HG03469 (cell line): Measurements from ENCODE around the gene TBC1D8.
"Not testable (repeated sequence)": the region's sequence is repeated elsewhere in the genome, so short reads cannot be mapped to it uniquely, and the experiment has no call there.

ENCODE experiments used
- ATAC-seq: cut with Tn5 transposase; IDR thresholded peaks from one replicate; pipeline ENCODE4 v1.9.1; 2021; ENCODE audit warnings: mild to moderate bottlenecking, moderate library complexity, moderate number of reproducible peaks; ENCODE audit not compliant: unreplicated experiment

TBC1D8 gene

DNA sequence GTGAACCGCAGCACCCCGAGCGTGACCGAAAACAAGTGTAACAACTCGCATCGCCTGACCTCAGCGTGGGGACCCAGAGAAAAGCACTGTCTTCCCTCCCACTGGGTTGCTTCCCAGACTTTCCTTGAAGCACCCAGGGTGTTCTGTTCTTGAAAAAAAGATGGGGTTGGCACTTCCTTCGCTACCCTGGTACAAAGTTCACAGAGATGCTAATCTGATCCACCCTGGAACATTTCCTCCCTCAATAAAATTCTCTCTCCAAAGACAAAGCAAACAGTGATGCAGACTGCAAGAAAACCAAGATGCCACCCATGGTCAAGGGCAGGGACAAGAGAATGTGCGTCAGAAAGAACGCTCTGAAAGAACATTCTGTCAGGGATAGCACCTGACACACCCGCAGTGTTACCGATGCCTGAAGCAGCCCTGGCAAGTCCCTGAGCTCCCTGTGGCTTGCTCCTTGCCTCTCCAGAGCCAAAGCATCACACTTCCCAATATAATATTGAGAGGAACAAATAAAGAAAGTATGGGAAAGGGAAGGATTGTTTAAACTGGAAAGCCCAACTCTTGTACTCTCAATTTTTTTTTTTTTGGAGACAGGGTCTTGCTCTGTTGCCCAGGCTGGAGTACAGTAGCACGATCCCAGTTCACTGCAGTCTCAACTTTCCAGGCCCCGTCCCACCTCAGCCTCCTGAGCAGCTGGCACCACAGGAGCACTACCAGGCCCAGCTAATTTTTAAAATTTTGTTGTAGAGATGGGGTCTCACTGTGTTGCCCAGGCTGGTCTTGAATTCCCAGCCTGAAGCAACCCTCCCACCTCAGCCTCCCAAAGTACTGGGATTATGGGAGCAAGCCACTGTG, 70.7 kb downstream of the TBC1D8 start:
- no peak for ATAC-seq

DNA sequence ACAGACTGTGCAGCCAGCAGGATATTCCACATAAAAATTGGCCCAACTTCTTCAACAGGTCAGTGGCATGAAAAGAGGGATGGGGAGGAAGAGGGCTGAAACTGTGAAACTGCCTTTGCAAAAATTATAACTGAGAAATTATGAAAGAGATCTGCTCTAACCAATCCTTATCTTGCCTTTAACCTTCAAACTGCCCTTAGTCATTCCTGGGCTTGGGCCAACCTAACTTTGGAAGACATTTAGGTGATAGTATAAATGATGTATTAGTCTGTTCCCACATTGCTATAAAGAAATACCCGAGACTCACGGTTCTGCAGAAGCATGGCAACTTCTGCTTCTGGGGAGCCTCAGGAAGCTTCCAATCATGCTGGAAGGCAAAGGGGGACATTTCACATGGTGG, 74.6 kb downstream of the TBC1D8 start:
- no peak for ATAC-seq

DNA sequence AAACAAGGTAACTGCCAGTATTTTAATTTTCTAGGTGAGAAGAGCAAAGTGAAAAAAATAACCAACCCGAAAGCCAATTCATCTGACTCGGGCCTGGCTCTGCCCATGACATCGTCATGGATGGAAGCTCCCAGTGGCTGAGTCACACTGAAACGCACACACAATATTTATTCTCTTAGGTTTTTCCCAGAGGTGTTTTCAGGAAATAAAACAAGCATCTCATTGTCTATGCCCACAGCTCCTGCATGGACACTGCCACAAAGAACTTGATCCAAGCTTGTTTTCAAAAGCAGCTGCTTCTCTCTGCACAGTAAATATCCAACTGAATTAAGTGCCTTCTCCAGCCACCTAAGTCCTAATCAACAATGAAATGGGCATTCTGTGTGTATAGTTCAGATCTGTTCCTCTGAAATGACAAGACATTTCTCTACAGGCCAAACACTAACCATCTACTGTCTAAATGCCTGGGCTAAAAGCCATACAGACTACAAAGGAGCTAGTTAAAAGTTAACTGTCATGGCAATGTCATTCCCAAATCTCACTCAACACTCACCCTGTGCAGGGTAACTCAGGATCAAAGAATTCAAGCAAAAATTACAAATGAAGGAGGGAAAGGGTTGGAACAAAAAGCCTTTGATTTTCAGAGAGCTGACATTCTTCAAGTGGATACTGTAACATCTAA, 86.2 kb downstream of the TBC1D8 start:
- ATAC-seq, result no peak

DNA sequence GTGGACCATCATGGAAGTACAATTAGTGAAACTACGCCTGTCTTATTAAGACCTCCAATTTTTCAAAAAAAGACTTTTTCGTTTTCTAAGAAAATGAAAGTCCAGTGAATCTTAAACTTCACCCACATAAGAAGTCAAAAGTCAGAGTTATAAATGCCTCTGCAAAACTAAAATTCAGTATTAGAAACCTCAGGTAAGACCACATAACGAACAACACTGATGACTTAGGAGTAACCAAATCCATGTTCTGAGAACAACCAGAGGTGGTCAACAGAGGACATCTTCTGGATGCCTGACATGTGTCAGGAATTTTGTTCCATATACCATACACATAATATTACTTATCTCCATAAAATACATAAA, 86.7 kb downstream of the TBC1D8 start:
- ATAC-seq, result no peak

GRCh38 chr2:101064125-101064502, 87.1 kb downstream of the TBC1D8 start:
- ATAC-seq, result no peak

- ATAC-seq, result no peak
Observed at GRCh38 chr2:101063352-101064124, 87.6 kb downstream of the TBC1D8 start.

- ATAC-seq, result no peak
Observed at GRCh38 chr2:101058386-101058785, 92.8 kb downstream of the TBC1D8 start.

DNA sequence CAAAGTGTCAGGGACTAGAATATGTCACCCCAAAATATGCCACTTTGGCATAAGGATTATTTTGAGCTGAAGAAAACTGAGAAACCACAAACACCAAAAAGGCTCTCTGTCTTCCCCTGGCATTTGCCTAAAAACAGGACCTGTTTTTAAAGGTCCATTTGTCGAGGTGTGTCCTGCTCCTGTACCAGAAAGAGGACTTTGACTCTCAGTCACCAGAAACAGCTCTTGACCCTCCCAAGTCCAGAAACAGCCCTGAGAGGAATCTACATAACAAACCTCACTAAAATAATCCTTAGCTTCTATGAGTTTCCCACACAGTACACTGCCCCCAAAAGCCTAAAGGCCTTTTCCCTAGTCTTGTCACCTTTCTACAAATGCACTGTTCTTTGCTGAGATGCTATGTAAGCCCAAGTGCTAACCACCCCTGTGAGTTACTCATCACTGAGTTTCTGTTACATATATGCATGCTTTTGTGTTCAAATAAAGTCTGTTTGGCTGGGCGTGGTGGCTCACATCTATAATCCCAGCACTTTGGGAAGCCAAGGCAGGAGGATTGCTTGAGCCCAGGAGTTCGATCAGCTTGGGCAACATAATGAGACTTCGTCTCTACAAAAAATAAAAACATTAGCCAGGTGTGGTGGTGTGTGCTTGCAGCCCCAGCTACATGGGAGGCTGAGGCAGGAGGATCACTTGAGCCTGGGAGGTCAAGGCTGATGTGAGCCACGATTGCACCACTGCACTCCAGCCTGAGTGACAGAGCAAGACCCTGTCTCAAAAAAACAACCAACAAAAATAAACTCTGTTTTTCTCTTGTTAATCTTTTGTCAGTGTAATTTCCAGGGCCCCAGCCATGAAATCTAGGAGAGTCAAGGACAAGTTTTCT, 93.9 kb downstream of the TBC1D8 start:
- ATAC-seq, result no peak

- ATAC-seq, result no peak
Observed at GRCh38 chr2:101053117-101053516, 98.1 kb downstream of the TBC1D8 start.

DNA sequence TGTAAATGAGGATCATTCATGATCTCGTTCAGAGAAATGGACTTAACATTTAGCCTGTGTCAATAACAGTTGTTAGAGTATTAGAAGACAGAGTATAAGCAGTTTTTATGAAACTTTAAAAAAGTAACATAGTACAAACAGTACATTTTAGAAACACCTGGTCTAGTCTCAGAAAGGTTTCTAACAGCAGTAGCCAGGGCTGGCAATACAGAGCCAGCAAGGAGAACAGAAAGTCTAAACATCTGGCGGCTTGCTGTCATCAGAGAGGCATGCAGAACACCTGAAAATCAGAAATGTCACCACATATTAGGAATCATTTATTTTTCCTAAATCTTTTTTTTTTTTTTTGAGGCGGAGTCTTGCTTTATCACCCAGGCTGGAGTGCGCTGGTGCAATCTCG, 99.0 kb downstream of the TBC1D8 start:
- ATAC-seq, result no peak

DNA sequence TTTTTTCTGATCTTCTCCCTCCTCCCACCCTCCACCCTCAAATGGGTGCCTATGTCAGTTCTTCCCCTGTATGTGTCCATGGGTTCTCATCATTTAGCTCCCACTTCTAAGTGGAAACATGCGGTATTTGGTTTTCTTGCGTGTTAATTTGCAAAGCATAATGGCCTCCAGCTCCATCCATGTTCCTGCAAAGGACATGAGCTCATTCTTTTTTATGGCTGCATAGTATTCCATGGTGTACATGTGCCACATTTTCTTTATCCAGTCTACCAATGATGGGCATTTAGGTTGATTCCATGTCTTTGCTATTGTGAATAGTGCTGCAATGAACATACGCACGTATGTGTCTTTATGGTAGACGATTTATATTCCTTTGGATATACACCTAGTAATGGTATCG, 100.3 kb downstream of the TBC1D8 start:
- ATAC-seq, result not testable (repeated sequence)

GRCh38 chr2:101048756-101049155, 102.4 kb downstream of the TBC1D8 start:
- no peak for ATAC-seq

DNA sequence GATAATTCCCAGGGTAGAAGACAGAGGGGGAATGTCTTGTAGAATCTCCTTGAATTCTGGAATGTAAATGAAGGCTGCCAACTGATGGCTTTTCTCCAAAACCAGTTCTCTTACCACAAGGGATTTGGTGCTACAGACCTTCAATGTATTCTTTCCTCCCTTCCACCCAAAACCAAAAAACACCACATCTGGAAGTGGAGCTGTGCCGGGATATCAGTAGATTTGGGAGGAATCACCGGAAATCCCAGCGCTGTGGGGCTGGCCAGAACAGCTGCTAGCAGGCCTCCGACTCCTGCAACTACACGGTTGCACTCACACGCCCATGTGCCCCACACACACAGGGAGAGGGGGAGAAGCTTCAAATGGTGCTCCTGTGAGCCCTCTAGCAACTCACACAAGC, 103.4 kb downstream of the TBC1D8 start:
- ATAC-seq, result no peak

- ATAC-seq, result no peak
Observed at GRCh38 chr2:101047075-101047766, 104.0 kb downstream of the TBC1D8 start.

- ATAC-seq, result no peak
Observed at GRCh38 chr2:101045330-101045729, 105.9 kb downstream of the TBC1D8 start.

DNA sequence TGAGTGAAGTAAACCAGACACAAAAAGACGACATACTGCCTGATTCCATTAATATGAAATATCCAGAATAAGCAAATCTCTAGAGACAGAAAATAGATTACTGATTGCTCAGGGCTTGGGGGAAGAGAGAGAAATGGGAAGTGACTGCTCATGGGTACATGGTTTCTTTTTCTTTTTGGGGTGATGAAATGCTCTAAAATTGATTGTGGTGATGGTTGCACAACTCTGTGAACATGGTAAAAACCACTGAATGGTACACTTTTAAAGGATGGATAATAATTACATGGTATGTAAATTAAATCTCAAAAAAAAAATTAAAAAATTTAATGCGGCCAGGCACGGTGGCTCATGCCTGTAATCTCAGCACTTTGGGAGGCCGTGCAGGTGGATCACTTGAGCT, 109.8 kb downstream of the TBC1D8 start:
- ATAC-seq, result no peak

GRCh38 chr2:101040761-101041160, 110.4 kb downstream of the TBC1D8 start:
- ATAC-seq, result no peak

- ATAC-seq, result no peak
Observed at GRCh38 chr2:101040072-101040471, 111.1 kb downstream of the TBC1D8 start.

GRCh38 chr2:101038455-101039255, 112.5 kb downstream of the TBC1D8 start:
- no peak for ATAC-seq
